RWPE1 (cell line): ENCODE measurements around the gene LRRC23.

Source experiments
- CTCF ChIA-PET: fragments of 350-600 bp; sonication (Branson Sonifier 250); formaldehyde crosslinking; extraction: SDS; loops from one replicate; lab custom pipeline; 2021; lab: Yijun Ruan, JAX
- POLR2A ChIA-PET: fragments of 400-600 bp; formaldehyde crosslinking; extraction: SDS; loops from one replicate; lab custom pipeline; 2020; ENCODE audit warnings: antibody characterized with exemption; ENCODE audit not compliant: low non-redundant PET; lab: Yijun Ruan, JAX
- DNase-seq: peaks from one replicate; pipeline ENCODE4 v3.0.0; 2012; ENCODE audit warnings: low spot score
- H3K27ac ChIP-seq: fragments of 450-650 bp; 2 replicates; pipeline ENCODE4 v1.5.1; 2017
- TF ChIP-seq, protein P1 (sequence below): fragments of 450-650 bp; conservative IDR thresholded peaks from 2 replicates; pipeline ENCODE4 v1.5.1; 2017; ENCODE audit warnings: low read depth, mild to moderate bottlenecking

The LRRC23 gene

DNA sequence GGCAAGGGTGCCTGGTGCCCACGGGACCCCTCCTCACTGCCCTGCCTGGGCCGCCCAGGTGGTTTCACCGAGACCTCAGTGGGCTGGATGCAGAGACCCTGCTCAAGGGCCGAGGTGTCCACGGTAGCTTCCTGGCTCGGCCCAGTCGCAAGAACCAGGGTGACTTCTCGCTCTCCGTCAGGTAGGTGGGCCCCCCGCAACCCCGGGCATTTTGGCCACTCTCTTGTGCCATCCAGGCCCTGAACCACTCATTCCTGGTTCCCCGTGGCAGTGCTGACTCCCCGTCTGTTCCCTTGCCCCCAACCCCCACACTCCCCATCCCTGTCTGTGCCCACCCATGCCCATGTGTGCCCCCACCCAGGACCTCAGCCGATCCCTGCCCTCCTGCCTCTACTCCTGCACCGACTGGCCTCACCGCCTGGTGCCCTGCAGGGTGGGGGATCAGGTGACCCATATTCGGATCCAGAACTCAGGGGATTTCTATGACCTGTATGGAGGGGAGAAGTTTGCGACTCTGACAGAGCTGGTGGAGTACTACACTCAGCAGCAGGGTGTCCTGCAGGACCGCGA is 47.0 kb downstream of the LRRC23 start:
- DNase-seq: no peak
- no peak overlapping the region for H3K27ac ChIP-seq
- POLR2A ChIA-PET: no interaction called here
- CTCF ChIA-PET: interaction anchor here (0.6 to 1.3 kb wide), 2 partner anchors 10 to 60 kb away, joined by 3 to 5 read pairs; no protein-coding TSS in a partner anchor
- TF ChIP-seq, protein P1, sequence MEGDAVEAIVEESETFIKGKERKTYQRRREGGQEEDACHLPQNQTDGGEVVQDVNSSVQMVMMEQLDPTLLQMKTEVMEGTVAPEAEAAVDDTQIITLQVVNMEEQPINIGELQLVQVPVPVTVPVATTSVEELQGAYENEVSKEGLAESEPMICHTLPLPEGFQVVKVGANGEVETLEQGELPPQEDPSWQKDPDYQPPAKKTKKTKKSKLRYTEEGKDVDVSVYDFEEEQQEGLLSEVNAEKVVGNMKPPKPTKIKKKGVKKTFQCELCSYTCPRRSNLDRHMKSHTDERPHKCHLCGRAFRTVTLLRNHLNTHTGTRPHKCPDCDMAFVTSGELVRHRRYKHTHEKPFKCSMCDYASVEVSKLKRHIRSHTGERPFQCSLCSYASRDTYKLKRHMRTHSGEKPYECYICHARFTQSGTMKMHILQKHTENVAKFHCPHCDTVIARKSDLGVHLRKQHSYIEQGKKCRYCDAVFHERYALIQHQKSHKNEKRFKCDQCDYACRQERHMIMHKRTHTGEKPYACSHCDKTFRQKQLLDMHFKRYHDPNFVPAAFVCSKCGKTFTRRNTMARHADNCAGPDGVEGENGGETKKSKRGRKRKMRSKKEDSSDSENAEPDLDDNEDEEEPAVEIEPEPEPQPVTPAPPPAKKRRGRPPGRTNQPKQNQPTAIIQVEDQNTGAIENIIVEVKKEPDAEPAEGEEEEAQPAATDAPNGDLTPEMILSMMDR: no peak

DNA sequence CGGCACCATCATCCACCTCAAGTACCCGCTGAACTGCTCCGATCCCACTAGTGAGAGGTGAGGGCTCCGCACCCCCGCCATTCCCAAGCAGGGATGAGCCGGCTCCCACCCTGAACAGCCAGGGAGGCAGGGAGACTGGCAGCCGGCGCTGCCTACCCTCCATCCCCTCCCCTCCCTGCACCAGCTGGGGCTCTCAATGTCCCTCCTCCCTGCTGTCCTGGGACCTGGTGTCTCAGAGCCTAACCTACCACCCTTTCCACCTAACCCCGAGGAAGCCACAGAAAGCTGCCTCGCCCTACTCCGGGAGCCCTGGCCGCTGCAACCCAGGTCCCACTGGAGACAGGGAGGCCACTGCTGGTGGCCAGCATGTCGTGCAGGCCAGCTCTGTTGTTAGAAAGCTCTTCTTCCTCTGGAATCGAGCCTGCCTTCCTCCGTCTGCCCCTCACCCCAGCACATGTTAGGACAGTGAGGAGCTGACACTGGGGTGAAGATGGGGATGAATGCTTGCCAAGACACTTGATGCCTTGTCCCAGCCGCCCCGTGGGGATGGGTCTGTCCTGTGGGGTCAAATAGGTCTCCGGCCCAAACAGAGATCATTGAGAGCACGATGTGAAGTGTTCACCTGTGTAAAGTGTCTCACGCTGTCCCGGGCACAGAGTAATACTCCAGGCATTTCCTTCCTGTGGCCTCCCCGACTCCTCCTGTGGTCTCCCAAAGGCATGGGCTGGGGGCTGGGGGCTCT is 47.7 kb downstream of the LRRC23 start:
- H3K27ac ChIP-seq: no peak overlapping the region
- ChIA-PET POLR2A (interaction anchor here (0.7 kb wide), 1 partner anchor 81 kb away, joined by 3 read pairs; no protein-coding TSS in a partner anchor), CTCF (interaction anchor here (0.6 to 1.3 kb wide), 3 partner anchors 9 to 61 kb away, joined by 3 to 5 read pairs (median 5); no protein-coding TSS in a partner anchor)
- TF ChIP-seq, protein P1: no peak
- no peak for DNase-seq

DNA sequence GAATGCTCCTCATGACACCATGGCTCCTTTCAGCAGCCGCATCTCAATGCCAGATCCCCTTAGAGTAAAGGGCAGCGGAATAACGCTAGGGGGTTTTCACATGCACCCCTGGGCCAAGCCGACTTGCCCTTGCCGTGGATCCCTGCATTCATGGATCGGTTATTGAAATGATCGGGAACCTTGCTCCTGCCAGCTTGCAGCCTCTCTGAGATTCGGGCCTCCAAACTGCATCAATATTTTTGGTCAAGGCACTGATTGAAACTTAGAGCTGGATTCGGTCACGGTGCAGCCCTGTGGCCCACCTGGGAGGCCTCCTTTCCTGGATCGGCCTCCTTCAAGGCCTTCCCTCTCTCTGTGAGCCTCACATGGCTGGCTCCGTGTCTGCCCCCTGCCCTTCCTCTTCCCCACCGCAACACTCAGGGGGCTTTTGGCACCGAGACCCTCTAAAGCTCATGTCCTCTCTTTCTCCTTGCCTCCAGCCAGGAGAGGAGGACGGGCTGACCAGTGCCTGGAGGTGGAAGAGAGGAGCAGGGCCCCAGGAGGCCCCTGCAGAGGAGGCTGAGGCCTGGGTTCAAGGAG is 48.3 kb downstream of the LRRC23 start:
- ChIA-PET CTCF (interaction anchor here (1.3 kb wide), 1 partner anchor 9 kb away, joined by 5 read pairs; no protein-coding TSS in a partner anchor), POLR2A (interaction anchor here (0.7 kb wide), 1 partner anchor 81 kb away, joined by 3 read pairs; no protein-coding TSS in a partner anchor)
- TF ChIP-seq, protein P1: no peak
- no peak for DNase-seq
- no peak overlapping the region for H3K27ac ChIP-seq

DNA sequence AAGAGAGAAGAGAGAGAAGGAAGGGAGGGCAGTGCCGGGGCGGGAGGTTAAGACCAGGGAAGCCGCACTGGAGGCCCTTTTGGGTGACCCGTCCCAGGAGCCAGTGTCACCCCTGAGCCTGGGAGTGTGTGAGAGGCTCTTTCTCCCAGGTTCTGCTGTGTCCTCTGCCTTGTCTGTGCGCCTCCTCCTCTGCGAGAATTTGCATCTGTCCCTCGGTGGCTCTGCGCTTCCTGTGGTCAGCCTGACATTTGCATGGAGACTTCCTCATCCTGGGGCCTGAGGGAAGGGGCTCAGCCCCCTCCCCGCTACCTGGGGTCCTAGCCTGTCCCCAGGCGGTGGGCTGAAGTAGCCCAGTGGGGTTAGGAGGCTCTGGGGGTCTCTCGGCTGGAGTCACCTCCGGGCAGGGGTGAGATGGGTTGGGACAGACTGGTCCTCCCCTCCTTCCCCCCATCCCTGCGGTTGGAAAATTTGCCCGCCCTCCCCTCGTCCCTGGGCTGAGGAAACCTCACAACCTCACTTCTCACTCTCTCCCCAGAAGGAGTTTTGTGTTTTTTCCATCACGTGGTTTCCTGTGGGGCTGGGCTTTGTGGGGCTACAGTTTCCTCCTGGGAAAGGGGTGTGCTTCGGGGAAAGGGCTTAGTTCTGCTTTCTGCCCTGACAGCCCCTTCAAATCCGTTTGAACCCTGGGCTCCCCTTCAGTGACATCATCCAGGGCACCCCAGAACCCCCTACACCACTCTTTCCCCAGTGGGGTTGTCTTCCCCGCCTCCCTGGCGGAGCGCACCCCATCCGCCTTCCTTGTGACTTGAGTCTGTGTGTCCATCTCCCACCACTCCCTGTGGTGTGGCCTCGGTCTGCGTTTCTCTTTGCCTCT is 49.1 kb downstream of the LRRC23 start:
- ChIA-PET CTCF (interaction anchor here (1.2 kb wide), 1 partner anchor 11 kb away, joined by 3 read pairs; no protein-coding TSS in a partner anchor), POLR2A (interaction anchor here (0.6 kb wide), 1 partner anchor 8 kb away, joined by 3 read pairs; no protein-coding TSS in a partner anchor)
- TF ChIP-seq, protein P1: no peak
- no peak for DNase-seq
- H3K27ac ChIP-seq: no peak overlapping the region

DNA sequence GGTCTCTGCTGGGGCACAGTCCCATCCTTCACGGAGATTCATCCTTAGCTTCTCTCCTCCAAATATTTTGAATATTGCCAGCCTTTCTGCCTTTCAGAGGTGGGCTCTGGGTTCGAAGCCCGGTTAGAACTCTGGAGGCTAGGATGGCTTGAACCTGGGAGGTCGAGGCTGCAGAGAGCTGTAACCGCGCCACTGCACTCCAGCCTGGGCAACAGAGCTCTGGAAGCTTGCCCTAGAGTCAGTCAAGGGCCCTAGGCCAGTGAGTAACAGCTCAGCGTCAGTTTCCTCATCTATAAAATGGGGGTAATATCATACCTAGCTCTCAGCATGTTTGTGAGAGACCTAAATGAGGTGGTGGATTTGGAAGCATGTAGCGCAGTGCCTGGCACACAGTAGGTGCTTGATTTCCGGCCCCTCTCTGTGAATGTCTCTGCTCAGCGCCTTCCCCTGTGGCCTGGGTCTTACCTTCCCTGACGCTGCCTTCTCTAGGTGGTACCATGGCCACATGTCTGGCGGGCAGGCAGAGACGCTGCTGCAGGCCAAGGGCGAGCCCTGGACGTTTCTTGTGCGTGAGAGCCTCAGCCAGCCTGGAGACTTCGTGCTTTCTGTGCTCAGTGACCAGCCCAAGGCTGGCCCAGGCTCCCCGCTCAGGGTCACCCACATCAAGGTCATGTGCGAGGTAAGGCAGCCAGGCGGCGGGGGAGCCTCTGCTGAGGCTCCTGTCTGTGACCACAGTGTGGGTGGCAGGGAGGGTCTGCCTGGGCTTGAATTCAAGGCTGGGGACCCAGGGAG is 49.9 kb downstream of the LRRC23 start:
- DNase-seq: no peak
- TF ChIP-seq, protein P1: no peak
- CTCF ChIA-PET: interaction anchor here (0.6 to 1.2 kb wide), 3 partner anchors 10 to 159 kb away, joined by 3 to 4 read pairs (median 3); no protein-coding TSS in a partner anchor
- H3K27ac ChIP-seq: no peak overlapping the region
- POLR2A ChIA-PET: interaction anchor here (0.6 kb wide), 1 partner anchor 9 kb away, joined by 3 read pairs; no protein-coding TSS in a partner anchor
